Keratinocyte (primary cell): ENCODE results near the gene OR1S1. TPM values are rescaled to one million over a fixed set of nuclear protein-coding genes. Genes with fewer than 3 reads are reported as not detected.

Experiments used
- DNase-seq: peaks from one replicate; pipeline ENCODE4 v3.0.0-alpha.2; 2011; ENCODE audit warnings: low read depth, missing footprints, low spot score
- FAIRE-seq: peaks from 2 replicates; lab custom pipeline; 2011; peaks lifted over from hg19 to GRCh38; lab: Jason Lieb, UNC
- H2AFZ ChIP-seq: 2 replicates; pipeline ENCODE4 v1.6.0; 2012; ENCODE audit warnings: low read length, control low read depth, inconsistent platforms; ENCODE audit not compliant: control insufficient read depth
- H3K27ac ChIP-seq: 2 replicates; pipeline ENCODE4 v1.5.1; 2011; ENCODE audit warnings: low read length; ENCODE audit not compliant: control insufficient read depth, insufficient read depth
- H3K27me3 ChIP-seq: 3 replicates; pipeline ENCODE4 v1.6.0; 2011; ENCODE audit warnings: low read length; ENCODE audit not compliant: control insufficient read depth, insufficient read depth; ENCODE audit errors: extremely low read depth
- H3K36me3 ChIP-seq, 2 experiments: 2 replicates in 1 of 2; 3 replicates in 1 of 2; pipeline ENCODE4 v1.5.1; 2011; ENCODE audit warnings: low read length in 2 of 2, mild to moderate bottlenecking in 1 of 2; ENCODE audit not compliant: control insufficient read depth in 2 of 2, insufficient read depth in 2 of 2; ENCODE audit errors: extremely low read depth in 1 of 2
- H3K4me1 ChIP-seq: 3 replicates; pipeline ENCODE4 v1.5.1; 2011; ENCODE audit warnings: low read length; ENCODE audit not compliant: control insufficient read depth, insufficient read depth; ENCODE audit errors: extremely low read depth
- H3K4me2 ChIP-seq: 3 replicates; pipeline ENCODE4 v1.6.0; 2011; ENCODE audit warnings: low read depth, low read length; ENCODE audit not compliant: control insufficient read depth, insufficient read depth; ENCODE audit errors: extremely low read depth
- H3K4me3 ChIP-seq, 3 experiments: fragments of 200-600 bp in 1 of 3; sonication (generic) in 1 of 3; 2 replicates in 2 of 3; 3 replicates in 1 of 3; pipeline ENCODE4 v1.5.1; 2011 to 2016; ENCODE audit warnings: low read length in 3 of 3, mild to moderate bottlenecking in 3 of 3, control low read depth in 2 of 3, inconsistent platforms in 1 of 3, low read depth in 1 of 3, mixed read lengths in 1 of 3, mixed run types in 1 of 3, moderate library complexity in 1 of 3; ENCODE audit not compliant: control insufficient read depth in 2 of 3, insufficient read depth in 2 of 3; ENCODE audit errors: extremely low read depth in 1 of 3
- H3K79me2 ChIP-seq: 2 replicates; pipeline ENCODE4 v1.6.0; 2012; ENCODE audit warnings: low read length; ENCODE audit not compliant: control insufficient read depth, insufficient read depth
- H3K9ac ChIP-seq: 3 replicates; pipeline ENCODE4 v1.6.0; 2011; ENCODE audit warnings: low read length; ENCODE audit not compliant: control insufficient read depth, insufficient read depth; ENCODE audit errors: extremely low read depth
- H3K9me1 ChIP-seq: 3 replicates; pipeline ENCODE4 v1.6.0; 2011; ENCODE audit warnings: low read length; ENCODE audit not compliant: control insufficient read depth, insufficient read depth; ENCODE audit errors: extremely low read depth
- H3K9me3 ChIP-seq: 2 replicates; pipeline ENCODE4 v1.5.1; 2012; ENCODE audit warnings: low read depth, low read length; ENCODE audit not compliant: control insufficient read depth
- H4K20me1 ChIP-seq: 3 replicates; pipeline ENCODE4 v1.6.0; 2011; ENCODE audit warnings: low read length; ENCODE audit not compliant: control insufficient read depth, insufficient read depth; ENCODE audit errors: extremely low read depth
- CTCF ChIP-seq, 3 experiments: IDR thresholded peaks in 1 of 3; conservative IDR thresholded peaks in 1 of 3; optimal IDR thresholded peaks in 1 of 3; 2 replicates in 2 of 3; 3 replicates in 1 of 3; pipeline versions ENCODE3 to v1.5.1; 2011; ENCODE audit warnings: low read length in 3 of 3, mild to moderate bottlenecking in 3 of 3, moderate library complexity in 2 of 3, control low read depth in 1 of 3, inconsistent platforms in 1 of 3; ENCODE audit not compliant: insufficient read depth in 2 of 3; ENCODE audit errors: extremely low read depth in 1 of 3
- EZH2 ChIP-seq: IDR thresholded peaks from one replicate; pipeline ENCODE4 v1.6.1; 2012; ENCODE audit warnings: inconsistent platforms, mild to moderate bottlenecking, low read length, moderate library complexity
- dilution Hi-C: fragments of 300-500 bp; cut with MboI; formaldehyde crosslinking; loops from one replicate; pipeline ENCODE4 v1.7.0; 2020; ENCODE audit warnings: low sequenced_read_pairs; ENCODE audit not compliant: extremely low pct_ligation_motif_present
- polyA plus RNA-seq, 5 experiments: library from polyadenylated mRNA; depleted of rRNA in 3 of 5; stranded (reverse) in 3 of 5; stranded (forward) in 1 of 5; unstranded in 1 of 5; fragments of >200 nt; gene quantifications; 1 replicate in 1 of 5; 2 replicates in 3 of 5; 3 replicates in 1 of 5; pipeline versions ENCODE4 v1.2.1 to v1.2.3, GENCODE V29; 2011 to 2012; ENCODE audit warnings: missing spikeins in 2 of 5, low read depth in 1 of 5, low replicate concordance in 1 of 5

The OR1S1 gene
- polyA plus RNA-seq, 1 donor (not counting 4 experiments of a cell fraction or from before 2014, with no cell fraction given) = not detected

GRCh38 chr11:58178444-58178843, 34.1 kb upstream of the OR1S1 start:
- TF ChIP-seq EZH2 = no peak
- TF ChIP-seq CTCF (optimal IDR thresholded peaks at IDR 0.05 in 1 of 3, IDR thresholded peaks at IDR 0.05 in 1 of 3, conservative IDR thresholded peaks at IDR 0.05 in 1 of 3; ENCODE audit: extremely low read depth in 1 of 3, insufficient read depth in 2 of 3, low read length in 3 of 3) = no peak
- Histone ChIP-seq H3K4me1 (no peaks in the 10 kb centered on the region), H4K20me1 (no peaks in the 10 kb centered on the region), H3K9me3 (no peaks in the 10 kb centered on the region), H3K27me3 (no peaks in the 10 kb centered on the region), H3K27ac (no peak overlapping the region), H3K4me3 (no peak overlapping the region), H3K36me3 (no peaks in the 10 kb centered on the region), H3K9ac (no peak overlapping the region), H3K4me2 (no peak overlapping the region), H2AFZ (no peak overlapping the region), H3K79me2 (no peaks in the 10 kb centered on the region), H3K9me1 (no peaks in the 10 kb centered on the region)
- dilution Hi-C loops = no loop called here
- no peak for FAIRE-seq
- no peak for DNase-seq

- H3K27ac ChIP-seq = no peak overlapping the region
- H3K4me1 ChIP-seq = no peaks in the 10 kb centered on the region
- no peak overlapping the region for H3K9ac ChIP-seq
- H3K4me3 ChIP-seq = no peak overlapping the region
- TF ChIP-seq CTCF (optimal IDR thresholded peaks at IDR 0.05 in 1 of 3, IDR thresholded peaks at IDR 0.05 in 1 of 3, conservative IDR thresholded peaks at IDR 0.05 in 1 of 3; ENCODE audit: extremely low read depth in 1 of 3, insufficient read depth in 2 of 3, low read length in 3 of 3) (no peak), EZH2 (no peak)
- dilution Hi-C loops = no loop called here
- H3K4me2 ChIP-seq = no peak overlapping the region
- H3K36me3 ChIP-seq = no peaks in the 10 kb centered on the region
- H3K9me1 ChIP-seq = no peaks in the 10 kb centered on the region
- no peaks in the 10 kb centered on the region for H3K27me3 ChIP-seq
- no peak for DNase-seq
- H3K9me3 ChIP-seq = no peaks in the 10 kb centered on the region
- FAIRE-seq = no peak
- no peak overlapping the region for H2AFZ ChIP-seq
- no peaks in the 10 kb centered on the region for H4K20me1 ChIP-seq
- no peaks in the 10 kb centered on the region for H3K79me2 ChIP-seq
Observed at GRCh38 chr11:58179648-58180047, 32.9 kb upstream of the OR1S1 start.
